ENCODE measurements around the gene STEAP3. TPM values are rescaled to one million over a fixed set of nuclear protein-coding genes. Genes with fewer than 3 reads are reported as not detected.

The STEAP3 gene
- total RNA-seq, 1 experiment from 2014 or later = 15.4 TPM

DNA sequence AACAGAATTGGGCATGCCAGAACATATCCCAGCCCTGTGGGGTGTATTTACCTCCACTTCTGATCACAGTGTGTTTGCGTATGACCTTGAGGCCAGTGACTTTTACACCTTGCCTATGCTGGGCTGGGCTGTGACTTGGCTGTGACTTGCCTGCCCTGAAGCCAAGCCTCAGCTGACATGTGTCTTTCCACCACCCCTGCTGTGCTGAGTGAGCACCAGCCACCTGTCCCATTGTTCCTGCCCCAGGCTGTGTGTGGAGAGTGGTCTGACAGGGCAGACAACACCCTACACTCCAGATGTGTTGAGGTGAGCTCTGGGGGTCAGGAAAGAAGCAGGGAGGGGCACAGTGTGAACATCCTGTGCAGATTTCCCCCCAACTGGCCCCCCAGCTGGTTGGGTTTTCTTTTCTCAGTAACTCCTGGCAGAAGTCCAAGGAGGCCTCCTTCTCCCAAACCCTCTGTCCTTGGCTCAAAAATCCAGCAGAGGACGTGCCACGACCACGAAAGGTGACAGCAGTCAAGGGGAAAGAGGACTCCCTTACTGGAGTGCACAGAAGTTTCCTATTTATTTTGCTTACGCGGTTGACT is 5.1 kb upstream of the STEAP3 start:
- H3K27ac Mint-ChIP-seq = peak overlapping the region in 1 of 3 experiments; percentile 20; a peak in 1 of 7 replicates

More for the DNA sequence above, 5.1 kb upstream of the STEAP3 start:
- Histone ChIP-seq H2AK5ac (ENCODE audit: insufficient read length, low read length) (no peak overlapping the region), H2BK12ac (ENCODE audit: insufficient read length, low read depth, low read length) (no peak overlapping the region), H3K4ac (ENCODE audit: low read depth, low read length) (no peak overlapping the region), H2BK5ac (ENCODE audit: insufficient read length, low read length) (no peak overlapping the region), H3K23ac (ENCODE audit: insufficient read length, low read depth, low read length) (no peak overlapping the region), H3K79me1 (ENCODE audit: insufficient read depth, low read depth, low read length, poor library complexity, severe bottlenecking) (no peaks in the 10 kb centered on the region), H3K4me1 (ENCODE audit: insufficient read depth, low read length) (peaks cover 13% of the 10 kb centered on the region), H3K9me3 (ENCODE audit: control insufficient read depth, low read depth, low read length) (no peaks in the 10 kb centered on the region), H3K9ac (ENCODE audit: extremely low read depth, insufficient read length, low read length) (no peak overlapping the region), H3K18ac (ENCODE audit: insufficient read length, low read depth, low read length) (no peak overlapping the region), H2BK120ac (ENCODE audit: low read depth, low read length, poor library complexity, severe bottlenecking) (no peak overlapping the region), H2BK15ac (ENCODE audit: low read depth, low read length) (no peak overlapping the region), H3K27me3 (ENCODE audit: insufficient read depth, low read length) (no peaks in the 10 kb centered on the region), H4K20me1 (ENCODE audit: control insufficient read depth, insufficient read depth, insufficient read length) (no peaks in the 10 kb centered on the region), H2AFZ (ENCODE audit: low read length) (no peak overlapping the region), H4K91ac (ENCODE audit: insufficient read length, low read depth, low read length) (no peak overlapping the region), H3K4me2 (ENCODE audit: insufficient read depth, insufficient read length, low read length) (no peak overlapping the region), H2BK20ac (ENCODE audit: low read depth, low read length, poor library complexity, severe bottlenecking) (no peak overlapping the region), H3K23me2 (ENCODE audit: insufficient read length, low read depth, low read length, poor library complexity, severe bottlenecking) (no peaks in the 10 kb centered on the region), H4K5ac (ENCODE audit: insufficient read length, low read depth, low read length) (no peak overlapping the region), H3K56ac (ENCODE audit: insufficient read length, low read depth, low read length) (no peak overlapping the region), H3K27ac (ENCODE audit: insufficient read length, low read depth, low read length) (no peak overlapping the region), H3T11ph (ENCODE audit: low read length) (no peak overlapping the region), H4K8ac (replicated peaks; ENCODE audit: insufficient read length, low read depth, low read length) (no peak overlapping the region), H3K14ac (ENCODE audit: insufficient read depth, low read length) (no peak overlapping the region), H3K79me2 (ENCODE audit: insufficient read depth, low read length) (no peaks in the 10 kb centered on the region)
- H3K36me3 Mint-ChIP-seq (ENCODE audit: insufficient read depth in 1 of 3, low read depth in 3 of 3) = no peaks in the 10 kb centered on the region
- WGBS (ENCODE audit: extremely low coverage, insufficient read length, low lambda C conversion rate) = no CpG with 5 or more reads among the region's 6 CpGs
- H3K4me3 Mint-ChIP-seq = no peak overlapping the region
- TF ChIP-seq, protein P1, sequence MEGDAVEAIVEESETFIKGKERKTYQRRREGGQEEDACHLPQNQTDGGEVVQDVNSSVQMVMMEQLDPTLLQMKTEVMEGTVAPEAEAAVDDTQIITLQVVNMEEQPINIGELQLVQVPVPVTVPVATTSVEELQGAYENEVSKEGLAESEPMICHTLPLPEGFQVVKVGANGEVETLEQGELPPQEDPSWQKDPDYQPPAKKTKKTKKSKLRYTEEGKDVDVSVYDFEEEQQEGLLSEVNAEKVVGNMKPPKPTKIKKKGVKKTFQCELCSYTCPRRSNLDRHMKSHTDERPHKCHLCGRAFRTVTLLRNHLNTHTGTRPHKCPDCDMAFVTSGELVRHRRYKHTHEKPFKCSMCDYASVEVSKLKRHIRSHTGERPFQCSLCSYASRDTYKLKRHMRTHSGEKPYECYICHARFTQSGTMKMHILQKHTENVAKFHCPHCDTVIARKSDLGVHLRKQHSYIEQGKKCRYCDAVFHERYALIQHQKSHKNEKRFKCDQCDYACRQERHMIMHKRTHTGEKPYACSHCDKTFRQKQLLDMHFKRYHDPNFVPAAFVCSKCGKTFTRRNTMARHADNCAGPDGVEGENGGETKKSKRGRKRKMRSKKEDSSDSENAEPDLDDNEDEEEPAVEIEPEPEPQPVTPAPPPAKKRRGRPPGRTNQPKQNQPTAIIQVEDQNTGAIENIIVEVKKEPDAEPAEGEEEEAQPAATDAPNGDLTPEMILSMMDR (conservative IDR thresholded peaks at IDR 0.05) = peak; percentile 61; the same call in 2 of the 3 replicates
- peaks cover 15% of the 10 kb centered on the region for H3K27me3 Mint-ChIP-seq (ENCODE audit: low read depth)
- DNase-seq = peak; percentile 77
- peaks cover 65 to 68% of the 10 kb centered on the region in 2 experiments for H3K4me1 Mint-ChIP-seq
- no peaks in the 10 kb centered on the region for H3K9me3 Mint-ChIP-seq
